B cell (primary cell): Measurements from ENCODE around the gene FBXO7. TPM values are rescaled to one million over a fixed set of nuclear protein-coding genes. Genes with fewer than 3 reads are reported as not detected.

Experiments used
- ATAC-seq: fragments of 200-7000 bp; cut with Tn5 transposase; one replicate; pipeline ENCODE4 v1.10.0; 2021; ENCODE audit warnings: low read depth, mild to moderate bottlenecking, moderate number of reproducible peaks, moderate library complexity
- CTCF ChIA-PET: fragments of 350-600 bp; sonication (Branson Sonifier 250); formaldehyde crosslinking; loops from one replicate; lab custom pipeline; 2021; ENCODE audit warnings: antibody characterized with exemption, inconsistent platforms; lab: Charles Lee
- POLR2A ChIA-PET: fragments of 350-600 bp; sonication (Branson Sonifier 250); formaldehyde crosslinking; loops from one replicate; lab custom pipeline; 2021; ENCODE audit warnings: antibody characterized with exemption; lab: Charles Lee
- DNase-seq: peaks from one replicate; pipeline ENCODE4 v3.0.0; 2013
- H2AFZ ChIP-seq: 2 replicates; pipeline ENCODE4 v1.6.1; 2012; ENCODE audit warnings: mild to moderate bottlenecking, low read depth, low read length; ENCODE audit not compliant: insufficient read depth, poor library complexity, severe bottlenecking
- H3K27ac ChIP-seq, 2 donors: 1 replicate in 1 of 2; 2 replicates in 1 of 2; pipeline ENCODE4 v1.5.1; 2012 to 2013; ENCODE audit warnings: low read length in 2 of 2, mild to moderate bottlenecking in 2 of 2, moderate library complexity in 1 of 2
- H3K27me3 ChIP-seq, 4 experiments: fragments of 200-600 bp in 1 of 4; sonication (generic) in 1 of 4; replicated peaks in 1 of 4; 1 replicate in 2 of 4; 2 replicates in 2 of 4; pipeline versions ENCODE4 v1.6.1 to v1.7.0; 2013 to 2016; ENCODE audit warnings: low read length in 3 of 4, mild to moderate bottlenecking in 2 of 4, mixed read lengths in 1 of 4, moderate library complexity in 1 of 4; ENCODE audit not compliant: insufficient read depth in 4 of 4, control insufficient read depth in 3 of 4; ENCODE audit errors: control extremely low read depth in 1 of 4
- H3K36me3 ChIP-seq, 2 experiments: replicated peaks in 1 of 2; 1 replicate in 1 of 2; 2 replicates in 1 of 2; pipeline versions ENCODE4 v1.6.1 to v1.7.1; 2013; ENCODE audit warnings: low read length in 1 of 2; ENCODE audit not compliant: insufficient read depth in 2 of 2, control insufficient read depth in 1 of 2; ENCODE audit errors: control extremely low read depth in 1 of 2, extremely low read depth in 1 of 2
- H3K4me1 ChIP-seq, 2 donors: fragments of 200-600 bp in 1 of 2; sonication (generic) in 1 of 2; 1 replicate in 1 of 2; 2 replicates in 1 of 2; pipeline versions ENCODE4 v1.5.1 to v1.6.1; 2013 to 2017; ENCODE audit warnings: low read length in 2 of 2; ENCODE audit not compliant: control insufficient read depth in 2 of 2, insufficient read depth in 2 of 2
- H3K4me2 ChIP-seq: replicated peaks from 2 replicates; pipeline ENCODE3; 2012; ENCODE audit warnings: mild to moderate bottlenecking, low read depth, low read length; ENCODE audit not compliant: poor library complexity, severe bottlenecking
- H3K4me3 ChIP-seq, 5 experiments: fragments of 200-600 bp in 1 of 5; sonication (generic) in 1 of 5; 1 replicate in 3 of 5; 2 replicates in 2 of 5; pipeline versions ENCODE4 v1.5.1 to v1.7.0; 2011 to 2016; ENCODE audit warnings: low read length in 4 of 5, mild to moderate bottlenecking in 4 of 5, low read depth in 2 of 5, control low read depth in 1 of 5, moderate library complexity in 1 of 5; ENCODE audit not compliant: insufficient read depth in 1 of 5; ENCODE audit errors: control extremely low read depth in 1 of 5, extremely low read depth in 1 of 5
- H3K79me2 ChIP-seq: fragments of 200-600 bp; sonication (generic); one replicate; pipeline ENCODE4 v1.6.0; 2016; ENCODE audit warnings: low read length; ENCODE audit not compliant: control insufficient read depth, insufficient read depth
- H3K9ac ChIP-seq: fragments of 200-600 bp; sonication (generic); 2 replicates; pipeline ENCODE4 v1.6.1; 2017; ENCODE audit warnings: mild to moderate bottlenecking, low read length, moderate library complexity
- H3K9me3 ChIP-seq, 3 donors: one replicate each; pipeline versions ENCODE4 v1.6.1 to v1.7.1; 2013; ENCODE audit warnings: low read length in 2 of 3; ENCODE audit not compliant: control insufficient read depth in 2 of 3, insufficient read depth in 1 of 3; ENCODE audit errors: control extremely low read depth in 1 of 3
- H4K20me1 ChIP-seq: 2 replicates; pipeline ENCODE4 v1.6.0; 2012; ENCODE audit warnings: mild to moderate bottlenecking, low read length; ENCODE audit not compliant: insufficient read depth, control insufficient read depth, poor library complexity, severe bottlenecking
- H3K27ac Mint-ChIP-seq: one replicate; pipeline ENCODE4 v1.8.0; 2021; ENCODE audit warnings: mixed read lengths
- H3K27me3 Mint-ChIP-seq: one replicate; pipeline ENCODE4 v1.8.0; 2021; ENCODE audit warnings: mixed read lengths
- H3K4me1 Mint-ChIP-seq: one replicate; pipeline ENCODE4 v1.8.0; 2021; ENCODE audit warnings: mixed read lengths
- H3K4me3 Mint-ChIP-seq: one replicate; pipeline ENCODE4 v1.8.0; 2021; ENCODE audit warnings: mixed read lengths
- H3K9me3 Mint-ChIP-seq: one replicate; pipeline ENCODE4 v1.8.0; 2022; ENCODE audit warnings: mixed read lengths; ENCODE audit not compliant: insufficient read depth
- EZH2 ChIP-seq: IDR thresholded peaks from 2 replicates; pipeline ENCODE4 v1.6.1; 2012; ENCODE audit warnings: borderline replicate concordance, low read depth, mild to moderate bottlenecking, moderate library complexity, low read length; ENCODE audit not compliant: insufficient read depth, poor library complexity, severe bottlenecking
- WGBS: methylation state at CpG from one replicate; pipeline ENCODE4 v1.1.5; 2013; ENCODE audit warnings: missing lambda C conversion rate; ENCODE audit not compliant: insufficient coverage; 5-methylcytosine and 5-hydroxymethylcytosine counted together
- intact Hi-C: fragments of 100-400 bp; cut with micrococcal nuclease; formaldehyde crosslinking; loops from one replicate; pipeline ENCODE4 v1.10.0; 2022
- polyA plus RNA-seq: library from polyadenylated mRNA; depleted of rRNA; stranded (reverse); fragments of >200 nt; gene quantifications from 2 replicates; pipeline ENCODE4 v1.2.3, GENCODE V29; 2012
- total RNA-seq, 2 donors: library from RNA; stranded (reverse); fragments of 120-200 nt in 1 of 2; gene quantifications; 1 replicate in 1 of 2; 2 replicates in 1 of 2; pipeline versions ENCODE4 v1.2.3 to v1.2.4, GENCODE V29; 2013 to 2022
- TF ChIP-seq, protein P1 (sequence below): fragments of 200-600 bp; IDR thresholded peaks from one replicate; pipeline ENCODE4 v1.8.0; 2022; ENCODE audit warnings: antibody characterized with exemption, mild to moderate bottlenecking

The FBXO7 gene
- total and polyA plus RNA-seq, 2 donors (not counting 1 experiment from before 2014, with no cell fraction given), result 66.2 to 106 TPM

DNA sequence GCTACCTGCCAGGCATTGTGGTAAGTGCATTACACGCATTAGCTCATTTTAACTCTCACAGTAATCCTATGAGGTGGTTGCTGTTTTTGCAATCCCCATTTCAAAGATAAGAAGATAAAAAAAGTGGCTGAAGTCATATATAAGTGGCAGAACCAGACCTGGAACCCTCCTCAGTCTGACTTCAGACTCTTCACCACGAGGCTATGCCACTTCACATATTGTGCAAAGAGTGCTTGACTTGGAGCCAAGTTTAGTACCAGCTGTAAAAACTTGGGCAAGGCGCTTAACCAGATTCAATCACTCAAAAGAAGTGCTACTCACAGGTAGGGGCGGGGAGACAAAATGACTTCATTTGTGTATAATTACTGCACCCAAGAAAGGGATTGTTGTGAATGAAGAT is 25.6 kb upstream of the FBXO7 start:
- ATAC-seq, result no peak
- no peaks in the 10 kb centered on the region for H3K79me2 ChIP-seq
- ChIA-PET POLR2A (no interaction called here), CTCF (no interaction called here)
- H4K20me1 ChIP-seq, result no peaks in the 10 kb centered on the region
- WGBS, result 63% methylated on average over 1 of the region's 4 CpGs
- TF ChIP-seq, protein P1, sequence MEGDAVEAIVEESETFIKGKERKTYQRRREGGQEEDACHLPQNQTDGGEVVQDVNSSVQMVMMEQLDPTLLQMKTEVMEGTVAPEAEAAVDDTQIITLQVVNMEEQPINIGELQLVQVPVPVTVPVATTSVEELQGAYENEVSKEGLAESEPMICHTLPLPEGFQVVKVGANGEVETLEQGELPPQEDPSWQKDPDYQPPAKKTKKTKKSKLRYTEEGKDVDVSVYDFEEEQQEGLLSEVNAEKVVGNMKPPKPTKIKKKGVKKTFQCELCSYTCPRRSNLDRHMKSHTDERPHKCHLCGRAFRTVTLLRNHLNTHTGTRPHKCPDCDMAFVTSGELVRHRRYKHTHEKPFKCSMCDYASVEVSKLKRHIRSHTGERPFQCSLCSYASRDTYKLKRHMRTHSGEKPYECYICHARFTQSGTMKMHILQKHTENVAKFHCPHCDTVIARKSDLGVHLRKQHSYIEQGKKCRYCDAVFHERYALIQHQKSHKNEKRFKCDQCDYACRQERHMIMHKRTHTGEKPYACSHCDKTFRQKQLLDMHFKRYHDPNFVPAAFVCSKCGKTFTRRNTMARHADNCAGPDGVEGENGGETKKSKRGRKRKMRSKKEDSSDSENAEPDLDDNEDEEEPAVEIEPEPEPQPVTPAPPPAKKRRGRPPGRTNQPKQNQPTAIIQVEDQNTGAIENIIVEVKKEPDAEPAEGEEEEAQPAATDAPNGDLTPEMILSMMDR, result no peak
- TF ChIP-seq EZH2, result no peak
- H3K36me3 ChIP-seq, result no peaks in the 10 kb centered on the region
- H3K4me3 Mint-ChIP-seq, result no peak overlapping the region
- no peak overlapping the region for H3K27ac ChIP-seq
- no peak for DNase-seq
- H3K9me3 ChIP-seq, result peaks cover 0 to 2% (median 0%) of the 10 kb centered on the region in 3 donors
- H2AFZ ChIP-seq, result no peak overlapping the region
- H3K4me2 ChIP-seq, result no peak overlapping the region
- H3K9me3 Mint-ChIP-seq, result no peaks in the 10 kb centered on the region
- H3K27me3 Mint-ChIP-seq, result peaks cover 20% of the 10 kb centered on the region
- intact Hi-C loops, result loop anchor here (10.0 kb wide), 1 partner anchor 344 kb away; no protein-coding TSS in a partner anchor
- H3K4me3 ChIP-seq, result no peak overlapping the region
- H3K27ac Mint-ChIP-seq, result no peak overlapping the region
- no peak overlapping the region for H3K9ac ChIP-seq
- H3K4me1 ChIP-seq, result no peaks in the 10 kb centered on the region
- H3K4me1 Mint-ChIP-seq, result no peaks in the 10 kb centered on the region
- peaks cover 0 to 8% (median under 1%) of the 10 kb centered on the region in 4 experiments for H3K27me3 ChIP-seq

DNA sequence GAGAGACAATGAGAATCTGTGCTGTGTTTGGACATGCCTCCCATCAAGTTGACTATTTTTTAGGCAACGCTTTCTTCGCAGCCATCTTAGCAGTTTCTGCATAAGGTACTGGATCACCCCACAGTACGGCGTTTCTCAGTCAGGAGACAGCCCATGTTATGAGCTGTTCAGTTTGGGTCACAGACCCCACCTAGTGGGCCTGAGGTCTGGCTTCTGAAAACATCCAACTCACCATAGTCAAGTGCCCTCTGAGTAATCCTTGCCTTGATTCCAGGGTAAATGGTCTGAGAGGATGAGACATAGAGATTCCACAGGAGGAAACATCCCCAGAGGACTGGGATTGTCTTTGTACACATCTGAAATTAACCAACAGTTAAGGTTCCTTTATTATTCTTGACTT is 17.6 kb upstream of the FBXO7 start:
- Histone ChIP-seq H4K20me1 (no peaks in the 10 kb centered on the region), H3K4me3 (no peak overlapping the region), H3K79me2 (no peaks in the 10 kb centered on the region), H3K27me3 (peaks cover 0 to 19% (median 11%) of the 10 kb centered on the region in 4 experiments), H3K4me1 (peaks cover 6% of the 10 kb centered on the region in 2 donors), H2AFZ (no peak overlapping the region), H3K27ac (no peak overlapping the region), H3K4me2 (no peak overlapping the region), H3K9me3 (peaks cover 0 to 2% (median 0%) of the 10 kb centered on the region in 3 donors), H3K9ac (no peak overlapping the region), H3K36me3 (no peaks in the 10 kb centered on the region)
- POLR2A ChIA-PET, result no interaction called here
- no peak for DNase-seq
- no peak for ATAC-seq
- Mint-ChIP-seq H3K4me3 (no peak overlapping the region), H3K27ac (no peak overlapping the region), H3K27me3 (peaks cover 67% of the 10 kb centered on the region), H3K9me3 (no peaks in the 10 kb centered on the region), H3K4me1 (peaks cover 4% of the 10 kb centered on the region)
- TF ChIP-seq, protein P1, result no peak
- no peak for TF ChIP-seq EZH2
- CTCF ChIA-PET, result no interaction called here
- intact Hi-C loops, result no loop called here
- 95% methylated on average over 4 of the region's 4 CpGs for WGBS
